Activated CD4-positive, alpha-beta T cell treated with anti-CD3 and anti-CD28 coated beads, Interleukin-2, amount 50 U/mL, for 4 hours (primary cell): ENCODE data around the gene SHC1.

ENCODE experiments used
- DNase-seq, 2 experiments: peaks; one replicate each; pipeline ENCODE4 v3.0.0-alpha.2; 2020

Gene SHC1

DNA sequence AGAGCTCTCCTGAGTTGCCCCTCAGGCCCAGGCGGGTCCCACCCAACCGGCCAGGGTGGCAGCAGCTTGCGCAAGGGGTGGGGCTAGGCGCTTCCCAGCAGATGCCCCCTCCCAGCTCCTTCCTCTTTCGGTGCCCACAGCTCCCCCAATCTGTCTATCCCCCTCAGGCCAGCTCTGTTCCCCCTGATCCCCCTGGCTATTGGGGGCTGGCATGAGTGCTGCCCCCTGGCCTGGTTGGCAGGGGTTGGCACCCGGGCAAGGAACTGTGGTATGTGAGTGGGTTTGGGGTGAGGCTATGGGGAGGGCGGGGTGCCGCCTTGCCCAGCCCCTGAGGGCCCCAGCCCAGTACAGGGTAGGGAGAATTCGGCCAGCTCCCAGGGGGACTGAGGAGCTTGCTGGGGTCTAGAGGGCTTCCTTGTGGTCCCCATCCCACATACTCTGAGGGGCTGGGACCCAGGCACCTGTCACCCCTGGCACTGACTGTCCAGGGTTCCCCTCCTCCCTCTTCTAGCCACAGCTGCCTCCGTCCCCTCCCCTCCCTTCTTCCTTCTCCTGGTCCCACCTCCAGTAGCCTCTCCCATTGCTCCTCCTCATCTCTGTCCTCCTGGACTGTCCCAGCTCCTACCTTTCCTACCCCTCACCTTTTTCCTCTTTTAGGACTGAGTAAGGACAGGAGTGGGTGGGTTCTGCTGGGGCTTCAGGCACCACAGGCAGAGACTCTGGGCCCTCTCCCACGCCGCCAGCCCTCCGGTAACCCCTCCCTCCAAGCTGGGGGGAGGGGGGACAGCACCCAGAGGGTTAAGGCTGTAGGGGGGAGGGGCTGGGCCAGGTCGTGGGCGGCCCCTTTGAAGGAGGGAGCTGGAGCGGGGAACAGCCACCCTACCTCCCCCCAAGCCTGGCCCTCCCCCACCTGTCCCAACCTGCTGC is 37.7 kb upstream of the SHC1 start:
- peak; percentile 49 to 57 for DNase-seq

DNA sequence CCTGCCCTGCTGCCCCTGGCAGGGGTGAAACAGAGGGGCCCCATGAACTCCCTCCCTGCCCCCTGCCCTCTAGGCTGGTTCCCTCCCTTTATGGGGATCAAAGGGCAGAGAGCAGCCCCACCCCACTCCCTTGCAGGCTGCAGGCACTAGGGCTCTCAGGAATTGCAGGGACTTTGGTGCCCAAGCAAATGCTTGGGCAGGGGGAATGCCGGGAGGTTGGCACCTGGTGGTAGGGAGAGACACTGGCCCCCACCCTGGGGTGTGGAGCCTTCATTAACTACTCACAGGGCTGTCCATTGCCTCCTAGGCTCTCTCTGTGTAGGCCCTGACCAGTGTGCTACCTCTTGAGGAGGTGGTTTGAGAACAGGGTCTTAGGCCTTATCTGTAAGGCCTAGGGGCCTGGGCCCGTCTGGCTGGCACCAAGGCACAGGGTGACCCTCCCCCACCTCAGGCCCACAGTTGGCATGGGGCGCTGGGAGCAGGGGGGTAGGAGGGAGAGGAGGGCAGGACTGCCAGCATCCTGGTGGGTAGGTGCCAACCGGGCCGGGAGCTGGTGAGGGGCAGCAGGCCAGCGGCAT is 36.8 kb upstream of the SHC1 start:
- no peak for DNase-seq

DNA sequence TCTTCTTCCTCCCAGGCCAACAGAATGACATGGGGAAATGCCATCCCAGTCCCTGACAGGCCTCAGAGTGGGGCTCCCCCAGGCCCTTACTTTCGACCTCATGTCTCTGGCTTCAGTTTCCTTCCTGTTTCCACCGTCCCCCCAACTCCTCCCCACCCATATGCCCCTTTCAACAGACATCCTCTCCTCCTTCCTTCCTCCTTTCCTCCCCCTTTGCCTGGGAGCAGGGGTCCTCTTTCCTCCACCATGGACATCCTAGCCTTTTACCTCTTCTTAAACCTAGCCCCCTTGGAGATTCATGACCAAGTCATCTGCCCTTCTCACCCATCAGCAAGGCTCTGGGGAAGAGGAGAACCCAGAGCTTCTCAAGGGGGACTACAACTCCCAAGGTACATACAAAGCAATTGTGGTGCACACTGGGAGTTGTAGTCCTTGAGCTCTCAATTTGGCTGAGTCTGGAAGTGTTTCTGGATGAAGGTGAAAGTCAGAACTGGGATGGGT is 36.1 kb upstream of the SHC1 start:
- peak in 1 of 2 experiments; percentile 34 for DNase-seq

- no peak for DNase-seq
Observed at GRCh38 chr1:155005076-155006011, 34.8 kb upstream of the SHC1 start.

DNA sequence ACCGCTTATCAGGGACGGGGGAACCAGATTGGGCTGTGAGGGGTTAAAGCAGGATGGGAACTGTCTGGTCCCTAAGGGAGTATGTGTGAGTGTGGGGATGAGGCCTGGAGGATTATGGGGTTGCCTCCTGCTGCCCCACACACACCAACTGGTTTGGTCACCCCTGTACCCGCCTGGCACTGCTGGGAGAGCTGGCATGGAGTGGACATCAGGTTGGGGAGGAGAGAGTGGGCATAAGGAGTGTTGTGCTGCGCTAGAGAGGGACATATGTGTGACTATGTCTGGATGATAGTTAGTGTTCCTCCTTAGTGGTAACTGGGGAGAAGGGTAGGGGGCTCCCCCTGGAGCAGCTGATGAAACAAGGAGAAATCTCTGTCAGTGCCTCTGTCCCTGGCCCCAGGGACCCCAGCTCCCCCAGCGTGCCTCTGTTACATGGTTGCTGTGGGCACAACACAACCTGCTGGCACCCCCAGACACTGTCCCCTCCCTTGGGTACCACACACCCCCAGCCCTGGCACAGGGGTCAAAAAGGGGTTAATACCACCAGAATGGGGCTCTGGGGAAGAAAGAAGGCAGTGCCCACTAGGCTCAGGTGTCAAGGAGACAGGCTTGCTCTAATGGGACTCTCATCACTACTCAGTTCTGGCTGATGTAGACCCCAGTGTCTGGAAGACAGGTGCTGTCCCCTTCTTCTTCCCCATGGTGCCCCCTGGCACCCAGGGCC is 34.0 kb upstream of the SHC1 start:
- no peak for DNase-seq

DNA sequence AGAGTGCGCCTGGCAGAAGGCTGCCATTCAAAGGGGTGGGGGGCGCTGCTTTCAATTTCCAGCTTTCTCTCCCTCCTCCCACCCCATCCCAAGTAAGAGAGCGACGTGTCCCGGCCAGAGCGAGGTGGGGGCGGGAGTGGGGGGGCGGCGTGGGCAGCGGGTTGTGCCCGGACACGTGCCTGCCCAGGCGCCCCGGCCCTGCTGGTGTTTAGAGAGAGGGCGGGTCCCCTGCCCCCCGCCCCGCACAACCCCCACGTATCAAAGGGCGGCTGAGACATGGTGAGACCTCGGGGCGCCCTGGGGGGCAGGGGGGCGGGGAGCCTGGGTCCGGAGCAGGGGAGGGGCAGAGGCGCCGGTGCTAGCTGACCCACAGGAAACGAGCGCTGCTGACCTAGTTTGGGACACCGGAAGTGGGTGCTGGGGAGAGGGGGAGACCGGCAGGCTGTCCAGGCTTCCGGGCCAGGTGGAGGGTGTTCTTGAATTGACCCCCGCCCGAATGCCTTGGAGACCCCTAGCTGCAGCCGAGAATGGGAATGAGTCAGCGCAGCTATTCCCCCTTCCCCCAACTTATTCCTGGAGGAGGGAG is 33.3 kb upstream of the SHC1 start:
- no peak for DNase-seq

DNA sequence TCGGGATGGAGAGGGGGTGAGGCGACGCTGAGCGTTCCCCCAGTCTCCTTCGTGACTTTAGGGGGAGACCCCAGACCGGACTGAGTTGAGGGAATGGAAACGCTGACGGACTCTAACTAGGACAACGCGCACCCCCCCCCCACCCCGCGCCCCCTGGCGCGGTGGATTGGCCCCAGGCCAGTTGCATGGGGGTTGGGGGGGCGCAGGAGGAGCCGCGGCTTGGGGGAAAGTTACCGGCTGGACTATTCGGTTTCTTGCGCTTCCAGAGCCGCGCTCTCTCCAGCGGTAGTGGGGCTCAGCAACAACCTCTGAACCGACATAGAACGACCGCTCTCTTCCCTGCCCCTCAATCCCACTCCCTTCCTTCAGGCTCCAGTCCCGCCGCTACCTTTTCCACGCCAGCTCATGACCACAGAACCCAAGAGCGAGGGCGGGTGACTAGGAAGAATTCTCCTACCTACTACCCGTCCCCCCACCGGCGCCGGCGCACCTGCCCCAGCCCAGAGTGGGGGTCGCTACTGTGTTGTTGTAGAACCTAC is 32.7 kb upstream of the SHC1 start:
- no peak for DNase-seq

GRCh38 chr1:155002464-155003226 is 32.1 kb upstream of the SHC1 start, which contains the start of gene ZBTB7B:
Gene ZBTB7B (plus strand): TSS chr1:155002802. CDS start chr1:155014661, 11,859 bp downstream.
- DNase-seq: no peak

DNA sequence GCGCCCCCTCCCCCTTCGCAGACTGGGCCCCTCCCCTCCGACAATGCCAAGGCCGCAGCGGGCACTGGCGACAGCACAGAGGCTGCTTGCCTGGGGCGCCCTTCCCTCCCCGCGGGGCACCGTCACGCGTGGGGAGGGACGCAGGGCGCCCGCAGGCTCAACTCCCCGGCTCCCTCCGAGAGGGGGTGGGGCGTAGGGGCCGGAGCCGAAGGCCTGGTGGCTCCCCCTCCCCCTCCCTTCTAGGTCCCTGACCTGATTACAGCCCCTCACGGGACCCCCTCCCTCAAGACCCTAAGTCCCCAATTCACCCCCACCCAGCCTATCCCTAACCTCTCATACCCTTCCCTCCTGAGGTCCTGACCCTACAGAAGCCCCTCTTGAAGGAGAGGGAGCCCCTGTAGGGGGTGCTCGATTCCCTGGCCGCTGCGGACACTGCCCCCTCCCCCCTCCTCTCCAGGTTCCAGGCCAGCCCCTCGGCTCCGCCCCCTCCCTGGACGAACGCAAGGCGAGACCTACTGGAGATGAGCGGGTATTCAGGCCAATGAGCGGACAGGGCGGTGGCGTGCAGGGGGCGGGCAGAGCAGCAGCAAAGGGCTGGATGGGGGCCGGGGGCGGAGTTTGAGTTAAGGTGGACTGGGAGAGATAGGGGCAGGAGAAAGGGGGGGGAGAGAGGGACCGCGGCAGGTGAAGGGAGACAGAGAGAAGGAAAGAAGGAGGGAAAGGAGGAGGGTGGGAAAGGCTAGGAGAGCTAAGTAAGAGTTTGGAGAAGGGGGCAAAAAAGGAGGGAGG is 31.3 kb upstream of the SHC1 start:
- peak; percentile 99 for DNase-seq

- no peak for DNase-seq
Observed at GRCh38 chr1:155001425-155001674, 30.8 kb upstream of the SHC1 start.

GRCh38 chr1:155000726-155001424 is 30.3 kb upstream of the SHC1 start:
- DNase-seq: peak; percentile 61 to 67

- DNase-seq: no peak
Observed at GRCh38 chr1:155000411-155000725, 29.8 kb upstream of the SHC1 start.

GRCh38 chr1:154999571-155000410 is 29.2 kb upstream of the SHC1 start:
- DNase-seq: peak in 1 of 2 experiments; percentile 35

GRCh38 chr1:154998818-154999570 is 28.4 kb upstream of the SHC1 start:
- peak; percentile 67 to 69 for DNase-seq

DNA sequence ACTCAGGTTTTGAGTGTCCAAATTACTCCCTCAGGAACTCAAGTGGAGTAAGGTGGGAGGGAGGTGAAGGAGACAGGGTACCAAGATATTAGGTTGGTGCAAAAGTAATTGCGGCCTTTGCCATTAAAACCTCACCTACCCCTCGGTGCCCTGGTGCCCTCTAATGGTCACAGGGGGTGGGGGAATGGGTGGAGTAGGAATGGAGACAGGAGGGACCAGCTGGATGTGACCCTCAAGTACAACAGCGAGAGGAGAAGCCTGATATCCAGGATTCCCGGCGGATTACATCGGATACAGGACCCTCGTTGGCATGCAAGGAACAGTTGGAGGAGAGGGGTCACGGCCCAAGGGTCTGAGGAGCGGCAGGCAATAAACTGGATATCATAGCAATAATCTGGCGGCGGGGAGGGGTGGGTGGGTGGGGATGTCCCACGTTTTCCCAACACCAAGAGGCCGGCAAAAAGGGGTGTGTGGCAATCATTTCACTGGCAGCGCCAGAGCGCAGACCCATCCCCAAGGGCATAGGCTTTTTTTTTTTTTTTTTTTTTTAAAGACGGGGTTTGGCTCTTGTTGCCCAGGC is 27.7 kb upstream of the SHC1 start:
- no peak for DNase-seq

- DNase-seq: no peak
Observed at GRCh38 chr1:154996966-154997701, 26.6 kb upstream of the SHC1 start.
